Measurements from ENCODE around the gene KCNH6. TPM values are rescaled to one million over a fixed set of nuclear protein-coding genes. Genes with fewer than 3 reads are reported as not detected.
A peak's percentile ranks its signal among the peaks of the same experiment; 100 is the strongest.

KCNH6 gene
- total RNA-seq, 6 experiments from 2014 or later = not detected

DNA sequence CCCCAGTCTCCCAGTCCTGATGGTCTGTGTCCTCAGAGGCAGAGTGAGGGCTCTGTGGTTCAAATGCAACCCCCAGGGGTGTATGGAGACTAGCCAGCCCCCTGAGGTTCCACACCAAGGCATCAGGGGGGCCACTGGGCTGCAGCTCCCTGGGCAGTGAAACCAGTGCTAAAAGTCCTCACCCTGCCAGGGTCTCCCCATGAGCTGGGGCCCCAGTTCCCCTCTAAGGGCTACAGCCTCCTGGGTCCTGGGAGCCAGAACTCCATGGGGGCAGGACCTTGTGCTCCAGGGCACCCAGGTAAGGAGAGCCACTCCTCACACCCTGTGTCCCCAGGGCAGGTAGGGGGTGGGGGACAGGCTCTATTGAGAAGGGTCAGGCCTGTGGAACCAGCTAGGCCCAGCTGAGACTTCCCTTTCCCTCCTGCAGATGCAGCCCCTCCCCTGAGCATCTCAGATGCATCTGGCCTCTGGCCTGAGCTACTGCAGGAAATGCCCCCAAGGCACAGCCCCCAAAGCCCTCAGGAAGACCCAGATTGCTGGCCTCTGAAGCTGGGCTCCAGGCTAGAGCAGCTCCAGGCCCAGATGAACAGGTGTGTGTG lies 20.8 kb downstream of the KCNH6 start:
- Mint-ChIP-seq H3K27ac (no peak overlapping the region), H3K9me3 (no peaks in the 10 kb centered on the region), H3K27me3 (ENCODE audit: insufficient read depth) (peaks cover 31% of the 10 kb centered on the region), H3K4me3 (no peak overlapping the region), H3K36me3 (ENCODE audit: low read depth) (no peaks in the 10 kb centered on the region), H3K4me1 (ENCODE audit: low read depth) (no peaks in the 10 kb centered on the region)
- no peak for DNase-seq
- TF ChIP-seq, protein P1, sequence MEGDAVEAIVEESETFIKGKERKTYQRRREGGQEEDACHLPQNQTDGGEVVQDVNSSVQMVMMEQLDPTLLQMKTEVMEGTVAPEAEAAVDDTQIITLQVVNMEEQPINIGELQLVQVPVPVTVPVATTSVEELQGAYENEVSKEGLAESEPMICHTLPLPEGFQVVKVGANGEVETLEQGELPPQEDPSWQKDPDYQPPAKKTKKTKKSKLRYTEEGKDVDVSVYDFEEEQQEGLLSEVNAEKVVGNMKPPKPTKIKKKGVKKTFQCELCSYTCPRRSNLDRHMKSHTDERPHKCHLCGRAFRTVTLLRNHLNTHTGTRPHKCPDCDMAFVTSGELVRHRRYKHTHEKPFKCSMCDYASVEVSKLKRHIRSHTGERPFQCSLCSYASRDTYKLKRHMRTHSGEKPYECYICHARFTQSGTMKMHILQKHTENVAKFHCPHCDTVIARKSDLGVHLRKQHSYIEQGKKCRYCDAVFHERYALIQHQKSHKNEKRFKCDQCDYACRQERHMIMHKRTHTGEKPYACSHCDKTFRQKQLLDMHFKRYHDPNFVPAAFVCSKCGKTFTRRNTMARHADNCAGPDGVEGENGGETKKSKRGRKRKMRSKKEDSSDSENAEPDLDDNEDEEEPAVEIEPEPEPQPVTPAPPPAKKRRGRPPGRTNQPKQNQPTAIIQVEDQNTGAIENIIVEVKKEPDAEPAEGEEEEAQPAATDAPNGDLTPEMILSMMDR (IDR thresholded peaks at IDR 0.05) = no peak

DNA sequence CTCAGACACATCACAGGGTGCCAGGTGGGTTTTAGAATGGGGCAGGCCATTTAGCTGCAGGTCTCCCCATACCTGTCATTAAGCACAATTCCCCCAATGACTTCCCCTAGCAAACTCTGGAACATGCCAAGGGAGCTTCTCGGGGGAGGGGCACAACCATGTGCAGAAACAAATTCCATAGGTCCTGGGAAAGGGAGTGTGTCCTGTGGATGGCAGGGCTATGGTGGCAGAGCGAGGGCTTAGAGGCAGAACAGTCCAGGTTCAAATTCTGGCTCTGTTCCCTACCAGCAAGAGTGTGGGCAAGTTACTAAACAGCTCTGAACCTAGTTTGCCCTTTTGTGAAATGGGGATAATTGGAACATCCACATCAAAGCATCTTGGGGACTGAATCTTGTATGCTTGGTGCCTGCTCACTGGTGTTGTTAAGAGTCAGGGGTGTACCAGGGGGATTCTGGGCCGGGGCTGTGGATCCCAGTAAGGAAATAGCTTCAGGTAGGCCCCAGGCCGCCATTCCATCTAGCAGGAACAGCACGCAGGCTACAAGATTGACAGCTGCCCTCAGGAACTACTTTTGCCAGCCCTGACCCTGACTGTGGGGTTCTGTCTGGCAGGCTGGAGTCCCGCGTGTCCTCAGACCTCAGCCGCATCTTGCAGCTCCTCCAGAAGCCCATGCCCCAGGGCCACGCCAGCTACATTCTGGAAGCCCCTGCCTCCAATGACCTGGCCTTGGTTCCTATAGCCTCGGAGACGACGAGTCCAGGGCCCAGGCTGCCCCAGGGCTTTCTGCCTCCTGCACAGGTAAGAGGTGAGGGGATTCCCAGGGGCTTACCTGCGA lies 21.5 kb downstream of the KCNH6 start:
- H3K9me3 Mint-ChIP-seq = no peaks in the 10 kb centered on the region
- no peak overlapping the region for H3K4me3 Mint-ChIP-seq
- H3K27ac Mint-ChIP-seq = no peak overlapping the region
- no peaks in the 10 kb centered on the region for H3K4me1 Mint-ChIP-seq (ENCODE audit: low read depth)
- TF ChIP-seq, protein P1 (IDR thresholded peaks at IDR 0.05) = no peak
- DNase-seq = no peak
- H3K27me3 Mint-ChIP-seq (ENCODE audit: insufficient read depth) = peaks cover 24% of the 10 kb centered on the region
- H3K36me3 Mint-ChIP-seq (ENCODE audit: low read depth) = no peaks in the 10 kb centered on the region

DNA sequence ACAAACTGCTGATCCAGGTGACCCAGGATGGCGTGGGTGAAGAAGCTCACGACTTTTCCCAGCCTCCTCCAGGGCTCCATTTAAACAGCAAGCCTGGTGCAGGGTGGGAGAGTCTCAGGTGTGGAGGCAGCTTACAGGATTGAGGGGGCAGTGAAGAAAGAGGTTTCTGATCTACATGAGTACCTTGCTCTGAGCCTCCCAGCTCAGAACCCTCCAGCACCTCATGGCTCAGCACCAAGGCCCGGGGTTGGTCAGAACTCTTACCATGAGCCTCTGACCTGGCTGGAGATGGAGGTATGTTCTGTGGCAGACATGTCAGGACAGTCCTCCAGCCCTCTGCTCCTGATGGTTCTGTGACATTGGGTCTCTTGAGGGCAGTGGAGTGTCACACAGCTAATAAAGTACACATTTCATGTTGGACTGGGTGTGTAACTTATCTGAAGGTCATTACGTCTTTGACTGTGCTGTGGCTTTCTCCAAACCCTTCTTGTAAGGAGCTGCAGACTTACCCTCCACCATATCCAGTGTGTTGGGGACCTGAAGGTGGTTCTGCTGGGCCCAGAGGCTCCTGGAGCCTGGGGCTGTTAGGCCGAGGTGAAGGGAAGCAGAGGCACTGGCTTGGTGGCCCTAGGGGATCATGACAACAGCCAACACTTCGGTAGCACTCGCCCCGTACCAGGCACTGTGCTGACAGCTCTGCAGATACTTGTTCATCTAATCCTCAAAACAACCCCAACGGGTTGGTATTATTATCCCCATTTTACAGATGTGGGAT lies 23.3 kb downstream of the KCNH6 start:
- TF ChIP-seq, protein P1 (IDR thresholded peaks at IDR 0.05) = no peak
- no peaks in the 10 kb centered on the region for H3K9me3 Mint-ChIP-seq
- DNase-seq = no peak
- no peak overlapping the region for H3K27ac Mint-ChIP-seq
- H3K27me3 Mint-ChIP-seq (ENCODE audit: insufficient read depth) = peaks cover 10% of the 10 kb centered on the region
- H3K36me3 Mint-ChIP-seq (ENCODE audit: low read depth) = no peaks in the 10 kb centered on the region; the same call in 1 of the 2 replicates
- H3K4me3 Mint-ChIP-seq = no peak overlapping the region
- peaks cover 3% of the 10 kb centered on the region for H3K4me1 Mint-ChIP-seq (ENCODE audit: low read depth)

GRCh38 chr17:63547083-63547523 lies 23.9 kb downstream of the KCNH6 start:
- Mint-ChIP-seq H3K9me3 (no peaks in the 10 kb centered on the region), H3K4me1 (ENCODE audit: low read depth) (peaks cover 9% of the 10 kb centered on the region)
- TF ChIP-seq, protein P1 (IDR thresholded peaks at IDR 0.05) = no peak

GRCh38 chr17:63549289-63549945 lies 26.3 kb downstream of the KCNH6 start:
- no peak for DNase-seq
- peaks cover 3% of the 10 kb centered on the region for H3K27me3 Mint-ChIP-seq (ENCODE audit: insufficient read depth)
- peak overlapping the region; percentile 97 for H3K27ac Mint-ChIP-seq
- TF ChIP-seq, protein P1 (IDR thresholded peaks at IDR 0.05) = no peak
- H3K4me3 Mint-ChIP-seq = peak overlapping the region; percentile 91
- peaks cover 13% of the 10 kb centered on the region; the same call in 1 of the 2 replicates for H3K36me3 Mint-ChIP-seq (ENCODE audit: low read depth)
- H3K4me1 Mint-ChIP-seq (ENCODE audit: low read depth) = peaks cover 28% of the 10 kb centered on the region
- no peaks in the 10 kb centered on the region for H3K9me3 Mint-ChIP-seq

More at GRCh38 chr17:63547083-63547523, 23.9 kb downstream of the KCNH6 start:
- DNase-seq = no peak
- no peak overlapping the region for H3K4me3 Mint-ChIP-seq
- H3K36me3 Mint-ChIP-seq (ENCODE audit: low read depth) = peaks cover 3% of the 10 kb centered on the region; the same call in 1 of the 2 replicates
- no peak overlapping the region for H3K27ac Mint-ChIP-seq
- peaks cover 4% of the 10 kb centered on the region for H3K27me3 Mint-ChIP-seq (ENCODE audit: insufficient read depth)
